MCF 10A (cell line): ENCODE results near the gene OR13C3. TPM values are rescaled to one million over a fixed set of nuclear protein-coding genes. Genes with fewer than 3 reads are reported as not detected.

Experiments used
- BruUV-seq: library from RNA; stranded (reverse); fragments of 400-500 nt; replicated peaks from 2 replicates; lab custom pipeline; 2021; lab: Mats Ljungman, UMichigan
- CTCF ChIA-PET: fragments of 300-600 bp; sonication (Branson Sonifier 250); formaldehyde crosslinking; extraction: SDS; loops from one replicate; lab custom pipeline; 2021; ENCODE audit warnings: antibody characterized with exemption, inconsistent platforms; lab: Yijun Ruan, JAX
- POLR2A ChIA-PET: fragments of 300-600, 350-650 bp; sonication (Branson Sonifier 250); formaldehyde crosslinking; extraction: SDS; loops from one replicate; lab custom pipeline; 2020; ENCODE audit warnings: antibody characterized with exemption, inconsistent platforms; lab: Yijun Ruan, JAX
- DNase-seq: peaks from one replicate; pipeline ENCODE4 v3.0.0-alpha.2; 2018; ENCODE audit not compliant: unreplicated experiment
- H3K27ac Mint-ChIP-seq: one replicate; pipeline ENCODE4 v1.8.0; 2022; ENCODE audit warnings: mild to moderate bottlenecking, low read depth, mixed read lengths; ENCODE audit not compliant: unreplicated experiment
- H3K27me3 Mint-ChIP-seq: one replicate; pipeline ENCODE4 v1.8.0; 2022; ENCODE audit warnings: mixed read lengths; ENCODE audit not compliant: insufficient read depth, unreplicated experiment
- H3K36me3 Mint-ChIP-seq: one replicate; pipeline ENCODE4 v1.8.0; 2022; ENCODE audit warnings: mild to moderate bottlenecking, moderate library complexity, mixed read lengths; ENCODE audit not compliant: insufficient read depth, unreplicated experiment
- H3K4me1 Mint-ChIP-seq: one replicate; pipeline ENCODE4 v1.8.0; 2022; ENCODE audit warnings: mixed read lengths; ENCODE audit not compliant: insufficient read depth, unreplicated experiment
- H3K4me3 Mint-ChIP-seq: one replicate; pipeline ENCODE4 v1.8.0; 2022; ENCODE audit warnings: mild to moderate bottlenecking, moderate library complexity, mixed read lengths; ENCODE audit not compliant: unreplicated experiment
- H3K9me3 Mint-ChIP-seq: one replicate; pipeline ENCODE4 v1.8.0; 2022; ENCODE audit warnings: mixed read lengths; ENCODE audit not compliant: unreplicated experiment
- CTCF ChIP-seq: fragments of 200-600 bp; IDR thresholded peaks from one replicate; pipeline ENCODE4 v1.8.0; 2022; ENCODE audit warnings: antibody characterized with exemption, mild to moderate bottlenecking; ENCODE audit not compliant: unreplicated experiment
- intact Hi-C: fragments of 100-400 bp; cut with micrococcal nuclease; formaldehyde crosslinking; loops from 2 replicates; pipeline ENCODE4 v1.14.1; 2022
- total RNA-seq: library from RNA; stranded (reverse); gene quantifications from 2 replicates; pipeline ENCODE4 v1.2.3, GENCODE V29; 2022

The OR13C3 gene
- total RNA-seq, 1 experiment from 2014 or later: not detected

GRCh38 chr9:104555521-104555920 is 18.9 kb upstream of the OR13C3 start:
- H3K4me1 Mint-ChIP-seq: peaks cover 10% of the 10 kb centered on the region
- CTCF ChIA-PET: no interaction called here

GRCh38 chr9:104553261-104553660 is 16.6 kb upstream of the OR13C3 start:
- Mint-ChIP-seq H3K27me3 (no peaks in the 10 kb centered on the region), H3K36me3 (no peaks in the 10 kb centered on the region), H3K4me1 (peaks cover 10% of the 10 kb centered on the region), H3K9me3 (no peaks in the 10 kb centered on the region), H3K27ac (no peak overlapping the region), H3K4me3 (no peak overlapping the region)
- BruUV-seq: no TSS peak
- TF ChIP-seq CTCF: no peak
- DNase-seq: no peak
- ChIA-PET POLR2A (no interaction called here), CTCF (interaction anchor here (0.6 kb wide), 1 partner anchor 194 kb away, joined by 4 read pairs; no protein-coding TSS in a partner anchor)
- intact Hi-C loops: no loop called here

More at GRCh38 chr9:104555521-104555920, 18.9 kb upstream of the OR13C3 start:
- peaks cover 6% of the 10 kb centered on the region for H3K9me3 Mint-ChIP-seq
- POLR2A ChIA-PET: no interaction called here
- intact Hi-C loops: no loop called here
- H3K27me3 Mint-ChIP-seq: no peaks in the 10 kb centered on the region
- TF ChIP-seq CTCF: no peak
- H3K27ac Mint-ChIP-seq: no peak overlapping the region
- no peaks in the 10 kb centered on the region for H3K36me3 Mint-ChIP-seq
- no TSS peak for BruUV-seq
- DNase-seq: no peak
- no peak overlapping the region for H3K4me3 Mint-ChIP-seq

- Mint-ChIP-seq H3K4me1 (no peaks in the 10 kb centered on the region), H3K9me3 (no peaks in the 10 kb centered on the region), H3K27ac (no peak overlapping the region), H3K4me3 (no peak overlapping the region), H3K27me3 (no peaks in the 10 kb centered on the region), H3K36me3 (no peaks in the 10 kb centered on the region)
- BruUV-seq: no TSS peak
- DNase-seq: no peak
- intact Hi-C loops: no loop called here
- ChIA-PET CTCF (interaction anchor here (0.6 to 0.9 kb wide), 4 partner anchors 13 to 26 kb away, joined by 3 to 4 read pairs (median 3); no protein-coding TSS in a partner anchor), POLR2A (no interaction called here)
- TF ChIP-seq CTCF: no peak
These were observed 8.0 kb upstream of the OR13C3 start for GRCh38 chr9:104544644-104545043.

- DNase-seq: no peak
- Mint-ChIP-seq H3K27me3 (no peaks in the 10 kb centered on the region), H3K4me3 (no peak overlapping the region), H3K27ac (no peak overlapping the region), H3K36me3 (no peaks in the 10 kb centered on the region), H3K4me1 (no peaks in the 10 kb centered on the region), H3K9me3 (no peaks in the 10 kb centered on the region)
- BruUV-seq: no TSS peak
- POLR2A ChIA-PET: no interaction called here
- CTCF ChIA-PET: no interaction called here
- no peak for TF ChIP-seq CTCF
- intact Hi-C loops: no loop called here
These were observed 2.6 kb upstream of the OR13C3 start for GRCh38 chr9:104539275-104539674.
